Adrenal gland (tissue), 12 donors: ENCODE measurements around the gene HOPX. TPM values are rescaled to one million over a fixed set of nuclear protein-coding genes. Genes with fewer than 3 reads are reported as not detected.

Experiments
- DNase-seq, 7 donors: peaks; one replicate each; pipeline ENCODE4 v3.0.0-alpha.2; 2019 to 2020
- H3K27ac ChIP-seq, 5 donors: fragments of 200-600 bp; sonication (generic) in 4 of 5; 1 replicate in 3 of 5; 2 replicates in 2 of 5; pipeline versions ENCODE4 v1.5.1 to v1.8.0; 2016 to 2020; ENCODE audit warnings: mild to moderate bottlenecking in 1 of 5
- H3K27me3 ChIP-seq: fragments of 200-600 bp; 2 replicates; pipeline ENCODE4 v1.8.0; 2021
- H3K36me3 ChIP-seq, 2 donors: fragments of 200-600 bp; replicated peaks in 1 of 2; 1 replicate in 1 of 2; 2 replicates in 1 of 2; pipeline versions ENCODE4 v1.5.1 to v1.8.0; 2018 to 2022
- H3K4me1 ChIP-seq, 2 donors: fragments of 200-600 bp; replicated peaks in 1 of 2; 1 replicate in 1 of 2; 2 replicates in 1 of 2; pipeline versions ENCODE4 v1.5.1 to v1.8.0; 2018 to 2021
- H3K4me3 ChIP-seq, 4 donors: fragments of 200-600 bp; sonication (generic) in 3 of 4; one replicate each; pipeline ENCODE4 v1.5.1; 2016 to 2018
- H3K9me3 ChIP-seq, 3 donors: fragments of 200-600 bp; sonication (generic) in 1 of 3; replicated peaks in 1 of 3; 1 replicate in 2 of 3; 2 replicates in 1 of 3; pipeline versions ENCODE4 v1.5.1 to v1.8.0; 2016 to 2021
- POLR2A ChIP-seq, 2 donors: fragments of 450-650 bp; IDR thresholded peaks; one replicate each; pipeline ENCODE4 v1.6.1; 2017; ENCODE audit warnings: antibody characterized with exemption in 2 of 2, mild to moderate bottlenecking in 2 of 2, moderate library complexity in 1 of 2
- WGBS, 4 donors: extraction: QIAGEN DNeasy Blood & Tissue Kit in 2 of 4; methylation state at CpG; one replicate each; pipeline versions ENCODE4 v1.1.5 to v1.1.7; 2013 to 2017; 5-methylcytosine and 5-hydroxymethylcytosine counted together
- intact Hi-C, 2 donors: fragments of 100-400 bp; cut with DNase I; formaldehyde crosslinking; loops; one replicate each; pipeline versions ENCODE4 v1.14.1 to v1.15.0; 2022 to 2023
- polyA plus RNA-seq, 3 donors: library from polyadenylated mRNA; stranded (reverse); fragments of 200-250 nt in 2 of 3; fragments of 350-450 nt in 1 of 3; fragmentation: Illumina TruSeq in 1 of 3; extraction: RNeasy Lipid Tissue Mini Kit (QIAGEN cat#74804) in 1 of 3; gene quantifications; one replicate each; pipeline ENCODE4 v1.2.3, GENCODE V29; 2013 to 2014
- total RNA-seq, 9 donors: library from RNA; depleted of rRNA in 4 of 9; stranded (reverse); fragments of >200 nt in 4 of 9; fragments of 120-200 nt in 1 of 9; fragmentation: NEBNext Ultra II Directional in 1 of 9; extraction: Animal tissue kit (Norgen Biotek cat#: 25700) in 1 of 9; gene quantifications; one replicate each; pipeline versions ENCODE4 v1.1.0 to v1.2.4, GENCODE V29; 2013 to 2023
- TF ChIP-seq, protein P1 (sequence below), 6 experiments: fragments of 450-650 bp in 4 of 6; fragments of 200-600 bp in 2 of 6; sonication (generic) in 1 of 6; IDR thresholded peaks; 1 replicate in 5 of 6; 2 replicates in 1 of 6; pipeline versions ENCODE4 v1.5.1 to v1.8.0; 2016 to 2021; ENCODE audit warnings: antibody characterized with exemption in 6 of 6, mild to moderate bottlenecking in 2 of 6, moderate library complexity in 1 of 6
- donor health status: healthy with polysubstance abuse.
- donor health status: Bipolar disorder and iron deficiency.
- donor health status: DM: yes; HTN: yes; CAD: no.
- donor health status: DM: no; HTN: no; CAD: no.
- donor health status: DM: no; HTN: no; CAD: no.
- donor health status: DM: yes; HTN: yes; CAD: no.

Gene HOPX
- total and polyA plus RNA-seq, 12 donors = 6.4 to 79.5 (median 28.8) TPM

DNA sequence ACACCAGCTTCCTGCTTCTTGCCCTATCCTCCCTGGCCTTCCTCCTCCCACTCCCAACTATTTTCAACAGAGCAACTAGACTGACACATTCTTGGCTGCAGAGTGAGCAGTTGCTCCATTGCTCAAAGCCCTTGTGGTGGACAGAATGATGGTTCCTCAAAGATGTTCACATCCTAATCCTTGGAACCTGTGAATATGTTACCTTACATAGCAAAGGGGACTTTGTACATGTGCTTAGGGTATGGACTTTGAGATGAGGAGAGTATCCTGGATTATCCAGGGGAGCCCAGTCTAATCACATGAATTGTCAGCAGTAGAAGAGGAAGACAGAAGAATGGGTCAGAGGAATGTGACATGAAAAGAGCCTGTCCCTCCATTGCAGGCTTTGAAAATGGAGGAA lies 24.9 kb upstream of the HOPX start:
- H3K27ac ChIP-seq = no peak overlapping the region
- H3K27me3 ChIP-seq = no peaks in the 10 kb centered on the region
- H3K9me3 ChIP-seq = no peaks in the 10 kb centered on the region
- H3K36me3 ChIP-seq = no peaks in the 10 kb centered on the region
- DNase-seq = no peak
- intact Hi-C loops = no loop called here
- TF ChIP-seq, protein P1, sequence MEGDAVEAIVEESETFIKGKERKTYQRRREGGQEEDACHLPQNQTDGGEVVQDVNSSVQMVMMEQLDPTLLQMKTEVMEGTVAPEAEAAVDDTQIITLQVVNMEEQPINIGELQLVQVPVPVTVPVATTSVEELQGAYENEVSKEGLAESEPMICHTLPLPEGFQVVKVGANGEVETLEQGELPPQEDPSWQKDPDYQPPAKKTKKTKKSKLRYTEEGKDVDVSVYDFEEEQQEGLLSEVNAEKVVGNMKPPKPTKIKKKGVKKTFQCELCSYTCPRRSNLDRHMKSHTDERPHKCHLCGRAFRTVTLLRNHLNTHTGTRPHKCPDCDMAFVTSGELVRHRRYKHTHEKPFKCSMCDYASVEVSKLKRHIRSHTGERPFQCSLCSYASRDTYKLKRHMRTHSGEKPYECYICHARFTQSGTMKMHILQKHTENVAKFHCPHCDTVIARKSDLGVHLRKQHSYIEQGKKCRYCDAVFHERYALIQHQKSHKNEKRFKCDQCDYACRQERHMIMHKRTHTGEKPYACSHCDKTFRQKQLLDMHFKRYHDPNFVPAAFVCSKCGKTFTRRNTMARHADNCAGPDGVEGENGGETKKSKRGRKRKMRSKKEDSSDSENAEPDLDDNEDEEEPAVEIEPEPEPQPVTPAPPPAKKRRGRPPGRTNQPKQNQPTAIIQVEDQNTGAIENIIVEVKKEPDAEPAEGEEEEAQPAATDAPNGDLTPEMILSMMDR (IDR thresholded peaks at IDR 0.05) = no peak
- no peak for TF ChIP-seq POLR2A (IDR thresholded peaks at IDR 0.05)
- H3K4me1 ChIP-seq = peaks cover 0 to 7% of the 10 kb centered on the region in 2 donors
- no peak overlapping the region for H3K4me3 ChIP-seq

DNA sequence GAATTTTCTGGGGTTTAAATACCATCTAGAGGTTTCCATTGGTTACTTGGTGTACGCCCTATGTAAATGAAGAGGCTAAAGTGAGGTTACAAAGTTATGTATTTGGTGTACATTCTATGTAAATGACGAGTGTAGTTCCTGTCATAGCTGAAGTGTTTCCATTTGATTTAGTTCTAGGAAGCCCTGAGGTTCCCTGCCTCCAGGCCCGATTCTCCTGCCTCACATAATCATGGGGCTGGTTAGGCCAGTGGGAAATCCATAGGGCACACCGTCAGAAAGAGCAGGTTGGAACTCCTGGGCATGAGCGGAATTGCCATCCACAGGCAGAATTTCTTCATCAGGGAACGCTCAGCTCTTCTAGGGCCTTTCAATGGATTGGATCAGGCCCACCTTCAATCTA lies 24.2 kb upstream of the HOPX start:
- no peaks in the 10 kb centered on the region for H3K9me3 ChIP-seq
- H3K27ac ChIP-seq = no peak overlapping the region
- no peak for TF ChIP-seq POLR2A (IDR thresholded peaks at IDR 0.05)
- TF ChIP-seq, protein P1 (IDR thresholded peaks at IDR 0.05) = no peak
- no peak for DNase-seq
- no peaks in the 10 kb centered on the region for H3K36me3 ChIP-seq
- 84 to 95% (median 89%) methylated on average over 6 of the region's 6 CpGs for WGBS, 4 donors
- H3K4me3 ChIP-seq = no peak overlapping the region
- intact Hi-C loops = no loop called here
- peaks cover 0 to 7% of the 10 kb centered on the region in 2 donors for H3K4me1 ChIP-seq
- H3K27me3 ChIP-seq = no peaks in the 10 kb centered on the region

DNA sequence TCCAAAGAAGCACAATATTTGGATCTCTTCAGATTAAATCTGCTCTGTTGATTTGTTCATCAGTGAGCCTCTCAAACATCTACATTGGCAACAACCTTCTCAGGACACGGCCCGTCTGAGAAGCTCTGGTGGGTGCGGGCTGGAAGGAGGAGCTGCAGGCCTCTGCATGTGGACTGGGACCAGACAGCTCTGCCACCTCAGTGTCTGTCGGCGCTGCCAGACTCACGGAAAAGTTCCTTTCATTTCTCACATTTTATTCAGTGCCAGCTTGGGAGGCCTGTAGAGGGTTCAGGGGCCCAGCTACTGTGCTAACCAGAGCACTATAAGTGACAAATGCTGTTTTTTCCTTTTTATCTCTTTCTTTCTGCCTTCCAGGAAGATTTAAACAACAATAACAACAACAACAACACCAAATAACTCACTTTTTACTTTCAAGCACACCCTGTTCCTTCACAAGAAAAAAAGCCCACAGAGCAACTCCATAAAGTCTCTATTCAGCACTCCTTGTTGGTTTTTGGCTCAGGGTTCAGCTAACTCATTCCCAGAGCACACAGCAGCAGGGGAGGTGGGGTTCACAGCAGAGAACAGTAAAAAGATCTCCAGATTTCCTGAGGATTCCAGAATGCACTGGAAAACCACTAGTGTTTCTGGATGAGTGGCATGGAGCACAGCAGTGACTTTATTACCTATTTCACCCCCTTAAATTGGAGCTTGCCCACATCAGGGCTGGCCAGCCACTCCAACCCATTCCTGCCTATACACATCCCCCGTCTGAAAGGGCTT lies 23.2 kb upstream of the HOPX start:
- Histone ChIP-seq H3K4me1 (peaks cover 0 to 7% of the 10 kb centered on the region in 2 donors), H3K4me3 (no peak overlapping the region), H3K27me3 (no peaks in the 10 kb centered on the region), H3K9me3 (no peaks in the 10 kb centered on the region), H3K36me3 (no peaks in the 10 kb centered on the region), H3K27ac (peak overlapping the region in 1 of 5 donors; percentile 66)
- TF ChIP-seq POLR2A (IDR thresholded peaks at IDR 0.05) = no peak
- TF ChIP-seq, protein P1 (IDR thresholded peaks at IDR 0.05) = no peak
- intact Hi-C loops = no loop called here
- 77 to 81% (median 79%) methylated on average over 7 of the region's 7 CpGs for WGBS, 4 donors
- no peak for DNase-seq

DNA sequence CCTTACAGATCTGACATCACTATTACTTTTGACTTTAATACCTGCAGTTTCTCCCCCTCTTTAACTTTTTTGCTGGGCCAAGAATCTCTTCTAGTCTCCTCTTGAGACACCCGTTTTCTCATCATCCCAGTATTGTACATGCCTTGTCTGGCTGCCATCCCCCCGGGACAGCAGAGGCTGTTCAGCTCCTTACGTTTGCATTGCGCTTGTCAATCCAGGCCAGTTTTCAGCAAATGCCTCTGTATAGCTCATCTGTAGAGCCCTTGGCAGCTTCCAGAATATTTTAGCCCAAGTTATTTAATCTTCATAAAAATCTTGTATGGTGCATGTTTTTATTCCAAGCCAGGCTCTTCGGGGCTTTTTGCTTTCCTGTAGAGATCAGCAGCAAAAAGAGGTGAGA lies 22.3 kb upstream of the HOPX start:
- 82 to 88% (median 83%) methylated on average over 5 of the region's 5 CpGs for WGBS, 4 donors

More for the DNA sequence above, 22.3 kb upstream of the HOPX start:
- no peak for DNase-seq
- Histone ChIP-seq H3K36me3 (no peaks in the 10 kb centered on the region), H3K4me3 (no peak overlapping the region), H3K9me3 (no peaks in the 10 kb centered on the region), H3K27ac (peak overlapping the region in 1 of 5 donors; percentile 5), H3K4me1 (peaks cover 0 to 7% of the 10 kb centered on the region in 2 donors), H3K27me3 (no peaks in the 10 kb centered on the region)
- no peak for TF ChIP-seq POLR2A (IDR thresholded peaks at IDR 0.05)
- TF ChIP-seq, protein P1 (IDR thresholded peaks at IDR 0.05) = no peak
- intact Hi-C loops = no loop called here
